ENCODE measurements around the gene ATXN7. TPM values are rescaled to one million over a fixed set of nuclear protein-coding genes. Genes with fewer than 3 reads are reported as not detected.

Gene ATXN7
- total RNA-seq, 1 donor from 2014 or later: 22.1 TPM

DNA sequence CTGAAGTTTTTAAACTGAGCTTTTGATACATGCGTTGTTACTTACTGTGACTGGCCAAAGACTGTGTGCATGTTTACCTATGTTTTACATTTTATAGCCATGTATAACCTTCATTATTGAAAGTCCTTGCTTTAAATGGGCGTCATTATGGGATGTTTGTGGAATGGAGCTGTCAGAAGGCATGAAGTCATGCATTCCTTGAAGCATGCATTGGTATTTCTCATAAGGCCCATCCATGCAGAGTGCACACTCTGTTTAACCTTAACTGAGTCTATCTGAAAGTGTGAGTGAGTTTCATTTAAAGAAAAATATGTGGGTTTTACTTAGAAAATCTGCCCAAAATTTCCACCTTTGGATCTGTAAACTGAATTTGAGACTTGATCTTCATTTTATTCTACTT lies 108.5 kb downstream of the ATXN7 start:
- TF ChIP-seq, protein P1, sequence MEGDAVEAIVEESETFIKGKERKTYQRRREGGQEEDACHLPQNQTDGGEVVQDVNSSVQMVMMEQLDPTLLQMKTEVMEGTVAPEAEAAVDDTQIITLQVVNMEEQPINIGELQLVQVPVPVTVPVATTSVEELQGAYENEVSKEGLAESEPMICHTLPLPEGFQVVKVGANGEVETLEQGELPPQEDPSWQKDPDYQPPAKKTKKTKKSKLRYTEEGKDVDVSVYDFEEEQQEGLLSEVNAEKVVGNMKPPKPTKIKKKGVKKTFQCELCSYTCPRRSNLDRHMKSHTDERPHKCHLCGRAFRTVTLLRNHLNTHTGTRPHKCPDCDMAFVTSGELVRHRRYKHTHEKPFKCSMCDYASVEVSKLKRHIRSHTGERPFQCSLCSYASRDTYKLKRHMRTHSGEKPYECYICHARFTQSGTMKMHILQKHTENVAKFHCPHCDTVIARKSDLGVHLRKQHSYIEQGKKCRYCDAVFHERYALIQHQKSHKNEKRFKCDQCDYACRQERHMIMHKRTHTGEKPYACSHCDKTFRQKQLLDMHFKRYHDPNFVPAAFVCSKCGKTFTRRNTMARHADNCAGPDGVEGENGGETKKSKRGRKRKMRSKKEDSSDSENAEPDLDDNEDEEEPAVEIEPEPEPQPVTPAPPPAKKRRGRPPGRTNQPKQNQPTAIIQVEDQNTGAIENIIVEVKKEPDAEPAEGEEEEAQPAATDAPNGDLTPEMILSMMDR (IDR thresholded peaks at IDR 0.05; ENCODE audit: partially characterized antibody, unreplicated experiment): no peak
- Mint-ChIP-seq H3K27me3 (ENCODE audit: unreplicated experiment) (no peaks in the 10 kb centered on the region), H3K9me3 (ENCODE audit: unreplicated experiment) (no peaks in the 10 kb centered on the region), H3K4me1 (ENCODE audit: low read depth, unreplicated experiment) (peaks cover 15% of the 10 kb centered on the region), H3K36me3 (ENCODE audit: unreplicated experiment) (no peaks in the 10 kb centered on the region), H3K27ac (ENCODE audit: unreplicated experiment) (no peak overlapping the region), H3K4me3 (ENCODE audit: unreplicated experiment) (no peak overlapping the region)
- DNase-seq: no peak

DNA sequence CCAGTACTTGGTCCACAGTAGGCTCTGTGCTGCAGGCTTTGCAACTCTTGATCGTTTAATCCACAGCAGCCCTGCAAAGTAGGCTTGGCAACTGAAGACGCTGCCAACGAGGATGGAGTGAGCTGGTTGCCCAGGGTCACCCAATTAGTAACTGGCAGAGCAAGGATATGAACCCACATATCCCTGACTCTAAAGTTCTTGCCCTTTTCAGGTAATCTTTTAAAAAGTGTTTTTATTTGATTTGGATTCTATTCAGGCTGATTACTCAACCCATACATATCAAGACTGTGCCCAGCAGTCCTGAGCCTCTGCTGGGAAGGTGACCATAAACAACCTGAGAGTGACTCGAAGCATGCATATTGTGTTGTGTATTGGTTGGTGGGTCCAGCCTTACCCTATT lies 109.3 kb downstream of the ATXN7 start:
- H3K36me3 Mint-ChIP-seq (ENCODE audit: unreplicated experiment): no peaks in the 10 kb centered on the region
- H3K27me3 Mint-ChIP-seq (ENCODE audit: unreplicated experiment): no peaks in the 10 kb centered on the region
- peaks cover 11% of the 10 kb centered on the region for H3K4me1 Mint-ChIP-seq (ENCODE audit: low read depth, unreplicated experiment)
- no peak for DNase-seq
- TF ChIP-seq, protein P1 (IDR thresholded peaks at IDR 0.05; ENCODE audit: partially characterized antibody, unreplicated experiment): no peak
- H3K4me3 Mint-ChIP-seq (ENCODE audit: unreplicated experiment): no peak overlapping the region
- H3K9me3 Mint-ChIP-seq (ENCODE audit: unreplicated experiment): no peaks in the 10 kb centered on the region
- H3K27ac Mint-ChIP-seq (ENCODE audit: unreplicated experiment): no peak overlapping the region

DNA sequence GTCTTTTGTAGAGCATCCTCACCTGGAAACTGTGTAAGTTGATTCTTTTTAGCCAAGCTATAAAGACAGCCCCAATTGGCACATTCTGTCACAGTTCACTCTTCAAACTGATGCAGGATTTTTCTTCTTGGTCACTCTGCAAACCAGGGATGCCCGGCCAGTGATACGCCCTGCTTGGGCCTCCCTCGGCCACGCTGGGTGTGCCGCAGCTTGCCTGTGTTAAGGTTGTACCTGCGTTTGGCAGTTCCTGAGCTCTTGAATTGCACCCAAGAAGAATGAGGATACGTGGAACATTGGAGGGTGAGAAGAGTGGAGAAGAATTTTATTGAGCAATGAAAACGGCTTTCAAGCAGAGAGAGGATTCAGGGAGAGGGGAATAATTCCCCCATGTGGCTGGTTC lies 109.7 kb downstream of the ATXN7 start:
- H3K9me3 Mint-ChIP-seq (ENCODE audit: unreplicated experiment): no peaks in the 10 kb centered on the region
- TF ChIP-seq, protein P1 (IDR thresholded peaks at IDR 0.05; ENCODE audit: partially characterized antibody, unreplicated experiment): no peak
- peaks cover 7% of the 10 kb centered on the region for H3K4me1 Mint-ChIP-seq (ENCODE audit: low read depth, unreplicated experiment)
- no peak for DNase-seq
- H3K4me3 Mint-ChIP-seq (ENCODE audit: unreplicated experiment): no peak overlapping the region
- no peaks in the 10 kb centered on the region for H3K27me3 Mint-ChIP-seq (ENCODE audit: unreplicated experiment)
- no peaks in the 10 kb centered on the region for H3K36me3 Mint-ChIP-seq (ENCODE audit: unreplicated experiment)
- no peak overlapping the region for H3K27ac Mint-ChIP-seq (ENCODE audit: unreplicated experiment)

DNA sequence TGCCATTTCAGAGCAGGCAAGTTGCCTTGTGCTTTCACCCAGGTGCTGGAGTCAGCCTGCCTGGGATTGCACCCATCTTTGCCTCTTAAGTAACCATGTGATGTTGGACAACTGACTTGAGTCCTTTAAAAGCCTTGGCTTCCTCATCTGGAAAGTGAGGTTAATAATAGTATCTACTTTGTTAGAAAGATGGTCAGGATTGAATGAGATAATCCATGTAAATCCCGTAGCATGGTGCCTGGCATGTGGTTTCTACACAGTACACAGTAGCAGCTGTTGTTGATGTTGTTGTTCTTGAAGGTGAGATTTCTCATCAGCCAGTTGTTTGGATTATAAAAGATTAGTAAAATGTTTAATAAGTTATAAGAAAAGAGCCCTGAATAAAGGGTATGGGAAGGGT lies 110.8 kb downstream of the ATXN7 start:
- Mint-ChIP-seq H3K4me3 (ENCODE audit: unreplicated experiment) (no peak overlapping the region), H3K27me3 (ENCODE audit: unreplicated experiment) (no peaks in the 10 kb centered on the region), H3K9me3 (ENCODE audit: unreplicated experiment) (no peaks in the 10 kb centered on the region), H3K27ac (ENCODE audit: unreplicated experiment) (no peak overlapping the region), H3K36me3 (ENCODE audit: unreplicated experiment) (no peaks in the 10 kb centered on the region), H3K4me1 (ENCODE audit: low read depth, unreplicated experiment) (peaks cover 3% of the 10 kb centered on the region)
- TF ChIP-seq, protein P1 (IDR thresholded peaks at IDR 0.05; ENCODE audit: partially characterized antibody, unreplicated experiment): no peak
- DNase-seq: no peak

DNA sequence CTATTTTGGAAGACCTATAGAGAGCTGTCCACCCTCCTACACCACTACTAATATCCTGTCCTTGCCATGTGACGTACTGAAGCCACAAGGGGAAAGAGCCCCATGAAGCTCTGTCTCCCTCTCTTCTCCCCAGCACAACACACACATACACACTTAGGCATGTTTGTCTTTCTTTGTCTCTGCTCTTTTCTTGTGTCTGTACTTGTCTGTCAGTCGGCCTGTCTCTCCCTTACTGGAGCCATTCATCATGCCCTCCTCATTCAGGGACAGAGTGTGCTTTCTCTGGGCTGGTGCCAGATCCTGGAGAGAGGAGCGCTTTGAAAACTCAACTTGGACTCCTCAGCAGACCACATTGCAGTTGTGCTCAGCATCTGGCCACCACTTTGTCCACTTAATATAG lies 112.1 kb downstream of the ATXN7 start:
- Mint-ChIP-seq H3K4me1 (ENCODE audit: low read depth, unreplicated experiment) (peaks cover 3% of the 10 kb centered on the region), H3K27me3 (ENCODE audit: unreplicated experiment) (no peaks in the 10 kb centered on the region), H3K36me3 (ENCODE audit: unreplicated experiment) (no peaks in the 10 kb centered on the region), H3K4me3 (ENCODE audit: unreplicated experiment) (no peak overlapping the region), H3K9me3 (ENCODE audit: unreplicated experiment) (no peaks in the 10 kb centered on the region), H3K27ac (ENCODE audit: unreplicated experiment) (no peak overlapping the region)
- TF ChIP-seq, protein P1 (IDR thresholded peaks at IDR 0.05; ENCODE audit: partially characterized antibody, unreplicated experiment): no peak
- no peak for DNase-seq
